ENCODE results near the gene SFI1.
A peak's percentile ranks its signal among the peaks of the same experiment; 100 is the strongest.
"Not testable (repeated sequence)": the region's sequence is repeated elsewhere in the genome, so short reads cannot be mapped to it uniquely, and the experiment has no call there.

SFI1 gene

GRCh38 chr22:31544481-31545480 is 48.4 kb downstream of the SFI1 start:
- DNase-seq: no peak

- DNase-seq: peak; percentile 44
Measured at GRCh38 chr22:31550871-31551370, 54.6 kb downstream of the SFI1 start.

GRCh38 chr22:31556627-31557203 is 60.4 kb downstream of the SFI1 start:
- peak; percentile 62 for DNase-seq

- DNase-seq: not testable (repeated sequence)
Measured at GRCh38 chr22:31558546-31558945, 62.2 kb downstream of the SFI1 start.

- DNase-seq: peak; percentile 93
Measured at GRCh38 chr22:31561238-31561887, 65.0 kb downstream of the SFI1 start.

GRCh38 chr22:31561970-31562369 is 65.6 kb downstream of the SFI1 start:
- no peak for DNase-seq

- no peak for DNase-seq
Measured at GRCh38 chr22:31566484-31566883, 70.1 kb downstream of the SFI1 start.

- no peak for DNase-seq
Measured at GRCh38 chr22:31567196-31567595, 70.9 kb downstream of the SFI1 start.

GRCh38 chr22:31567702-31568101 is 71.4 kb downstream of the SFI1 start:
- DNase-seq: no peak

- no peak for DNase-seq
Measured at GRCh38 chr22:31569126-31569525, 72.8 kb downstream of the SFI1 start.

GRCh38 chr22:31572939-31573338 is 76.6 kb downstream of the SFI1 start:
- DNase-seq: no peak

- peak; percentile 21 for DNase-seq
Measured at GRCh38 chr22:31574055-31574670, 77.8 kb downstream of the SFI1 start.

GRCh38 chr22:31575190-31575589 is 78.9 kb downstream of the SFI1 start:
- no peak for DNase-seq

GRCh38 chr22:31577711-31578110 is 81.4 kb downstream of the SFI1 start:
- DNase-seq: peak; percentile 97

GRCh38 chr22:31578171-31578570 is 81.8 kb downstream of the SFI1 start:
- peak; percentile 75 for DNase-seq

GRCh38 chr22:31579835-31580242 is 83.5 kb downstream of the SFI1 start:
- DNase-seq: no peak

- DNase-seq: no peak
Measured at GRCh38 chr22:31583861-31584485, 87.6 kb downstream of the SFI1 start.

GRCh38 chr22:31584804-31585160 is 88.4 kb downstream of the SFI1 start:
- DNase-seq: no peak

GRCh38 chr22:31585161-31585859 is 89.0 kb downstream of the SFI1 start:
- no peak for DNase-seq

- DNase-seq: no peak
Measured at GRCh38 chr22:31586137-31586920, 90.0 kb downstream of the SFI1 start.

All from NCI-H82 (cell line).